HG02678 (cell line): ENCODE results near the gene ZNF772.

Experiments
- ATAC-seq: cut with Tn5 transposase; IDR thresholded peaks from one replicate; pipeline ENCODE4 v1.9.1; 2021; ENCODE audit warnings: mild to moderate bottlenecking, moderate library complexity; ENCODE audit not compliant: unreplicated experiment

The ZNF772 gene

DNA sequence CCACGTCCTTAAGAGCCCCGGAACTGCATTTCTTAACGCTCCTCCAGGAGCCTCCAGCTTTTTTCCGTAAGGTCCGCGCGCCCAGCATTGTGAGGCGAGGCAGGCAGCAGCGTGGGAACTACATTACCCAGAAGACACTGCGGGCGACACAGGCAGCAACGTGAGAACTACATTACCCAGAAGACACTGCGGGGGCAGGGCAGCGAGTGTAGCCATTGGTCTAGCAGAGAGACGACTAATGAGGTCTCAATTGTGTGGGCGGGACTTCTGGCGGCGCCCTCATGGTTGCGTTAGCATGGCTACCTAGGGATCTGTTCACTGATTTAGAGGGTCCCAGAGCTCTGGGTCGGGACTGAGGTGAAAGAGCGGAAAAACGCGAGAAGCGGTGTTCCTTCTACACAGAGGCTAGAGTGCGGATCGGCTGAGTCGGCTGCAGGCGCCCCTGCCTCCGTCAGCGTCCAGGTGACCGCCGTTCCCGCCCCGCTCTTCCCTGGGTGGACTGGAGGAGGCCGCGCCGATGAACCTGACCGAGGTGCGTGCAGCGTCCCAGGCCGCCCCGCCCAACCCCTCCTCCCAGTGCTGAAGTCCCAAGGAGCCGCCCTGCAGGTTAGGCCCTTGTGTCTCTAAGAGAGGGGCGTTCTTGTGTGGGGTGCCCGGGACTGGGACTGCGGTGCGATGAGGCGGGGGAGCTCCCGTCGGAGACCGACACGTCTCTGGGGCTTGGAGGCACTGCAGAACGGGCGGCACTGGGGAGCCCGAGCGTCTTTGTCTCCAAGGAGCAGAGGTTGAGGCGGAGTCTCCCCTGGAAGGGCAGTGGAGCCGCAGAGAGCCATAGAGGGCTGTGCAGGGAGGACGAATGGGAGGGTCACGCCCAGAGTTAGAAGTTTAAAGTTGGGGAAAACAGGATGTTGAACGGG is 42.0 kb downstream of the ZNF772 start, which contains the start of gene ZNF749:
ZNF749 (plus strand) TSS at position 264 of the 917 bp plus-strand sequence; CDS start at position 518, 254 bp downstream.
- peak; percentile 98 for ATAC-seq

DNA sequence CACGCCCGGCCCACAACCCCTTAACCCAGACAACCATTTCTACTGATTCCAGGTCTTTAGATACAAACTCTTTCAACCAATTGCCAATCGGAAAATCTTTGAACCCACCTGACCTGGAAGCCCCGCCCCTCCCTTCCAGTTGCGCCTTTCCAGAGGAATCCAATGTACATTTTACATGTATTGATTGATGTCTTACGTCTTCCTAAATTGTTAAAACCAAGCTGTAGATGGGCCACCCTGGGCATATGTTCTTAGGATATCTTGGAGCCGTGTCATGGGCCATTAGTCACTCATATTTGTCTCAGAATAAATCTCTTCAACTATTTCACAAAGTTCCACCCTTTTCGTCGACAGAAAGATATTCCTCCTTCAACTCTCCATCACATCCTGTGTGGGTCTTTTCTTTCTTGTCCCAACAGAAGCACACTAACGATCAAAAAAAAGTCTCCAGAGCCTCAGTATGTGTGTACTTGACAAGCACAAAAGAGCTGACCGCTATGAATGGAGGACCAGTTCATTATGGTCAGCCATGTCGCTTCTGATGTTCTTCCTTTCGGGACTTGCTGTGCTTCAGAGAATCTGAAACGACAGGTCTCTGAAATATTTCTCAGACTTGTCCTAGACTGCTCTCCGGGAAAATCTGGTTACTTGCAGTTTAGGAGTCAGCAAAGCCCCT is 42.8 kb downstream of the ZNF772 start:
- ATAC-seq, result no peak

DNA sequence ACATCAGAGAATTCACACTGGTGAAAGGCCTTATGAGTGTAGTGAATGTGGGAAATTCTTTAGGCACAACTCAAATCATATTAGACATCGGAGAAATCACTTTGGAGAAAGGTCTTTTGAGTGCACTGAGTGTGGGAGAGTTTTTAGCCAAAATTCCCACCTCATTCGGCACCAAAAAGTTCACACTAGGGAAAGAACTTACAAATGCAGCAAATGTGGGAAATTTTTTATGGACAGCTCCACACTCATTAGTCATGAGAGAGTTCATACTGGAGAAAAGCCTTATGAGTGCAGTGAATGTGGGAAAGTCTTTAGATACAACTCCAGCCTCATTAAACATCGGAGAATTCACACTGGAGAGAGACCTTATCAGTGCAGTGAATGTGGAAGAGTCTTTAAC is 56.3 kb downstream of the ZNF772 start:
- ATAC-seq, result no peak

DNA sequence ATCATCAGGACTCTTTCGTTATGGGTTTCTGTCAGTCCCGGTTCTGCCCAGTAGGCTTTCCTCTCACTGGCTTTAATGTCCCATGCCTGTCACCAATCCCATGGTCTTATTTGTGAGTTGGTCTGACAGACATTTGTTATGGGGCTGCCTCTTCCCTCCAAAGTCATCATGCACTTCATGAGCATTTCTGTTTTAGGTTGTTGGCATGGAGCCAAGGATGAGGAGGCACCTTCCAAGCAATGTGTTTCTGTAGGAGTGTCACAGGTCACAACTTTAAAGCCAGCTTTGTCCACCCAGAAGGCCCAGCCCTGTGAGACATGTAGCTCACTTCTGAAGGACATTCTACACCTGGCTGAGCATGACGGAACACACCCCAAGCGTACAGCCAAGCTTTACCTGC is 57.9 kb downstream of the ZNF772 start:
- ATAC-seq, result no peak
